GM23248 (cell line): Measurements from ENCODE around the gene ABL1. TPM values are rescaled to one million over a fixed set of nuclear protein-coding genes. Genes with fewer than 3 reads are reported as not detected.

ENCODE experiments used
- DNase-seq: peaks from one replicate; pipeline ENCODE4 v3.0.0-alpha.2; 2015
- H2AFZ ChIP-seq: fragments of 200-600 bp; sonication (generic); 2 replicates; pipeline ENCODE4 v1.6.1; 2016; ENCODE audit warnings: antibody characterized with exemption
- H3F3A ChIP-seq: fragments of 200-600 bp; sonication (generic); 2 replicates; pipeline ENCODE4 v1.6.1; 2016; ENCODE audit warnings: mild to moderate bottlenecking, antibody characterized with exemption, mixed run types; ENCODE audit not compliant: insufficient read depth
- H3K27ac ChIP-seq: fragments of 200-600 bp; sonication (generic); 2 replicates; pipeline ENCODE4 v1.5.1; 2016; ENCODE audit warnings: mild to moderate bottlenecking
- H3K27me3 ChIP-seq: fragments of 200-600 bp; sonication (generic); replicated peaks from 2 replicates; pipeline ENCODE4 v1.6.1; 2016; ENCODE audit warnings: mild to moderate bottlenecking; ENCODE audit not compliant: insufficient read depth
- H3K36me3 ChIP-seq: fragments of 200-600 bp; sonication (generic); 2 replicates; pipeline ENCODE4 v1.6.1; 2016; ENCODE audit warnings: low read depth, mild to moderate bottlenecking
- H3K4me1 ChIP-seq: fragments of 200-600 bp; sonication (generic); 2 replicates; pipeline ENCODE4 v1.6.1; 2016; ENCODE audit warnings: mild to moderate bottlenecking; ENCODE audit not compliant: insufficient read depth
- H3K4me2 ChIP-seq: fragments of 200-600 bp; sonication (generic); one replicate; pipeline ENCODE4 v1.6.1; 2016; ENCODE audit warnings: mild to moderate bottlenecking; ENCODE audit not compliant: unreplicated experiment
- H3K4me3 ChIP-seq: fragments of 200-600 bp; sonication (generic); 2 replicates; pipeline ENCODE4 v1.5.1; 2016; ENCODE audit warnings: mild to moderate bottlenecking
- H3K79me2 ChIP-seq: fragments of 200-600 bp; sonication (generic); 2 replicates; pipeline ENCODE4 v1.6.1; 2016; ENCODE audit warnings: mild to moderate bottlenecking; ENCODE audit not compliant: insufficient read depth
- H3K9ac ChIP-seq: fragments of 200-600 bp; sonication (generic); 2 replicates; pipeline ENCODE4 v1.6.1; 2016; ENCODE audit warnings: mild to moderate bottlenecking
- H3K9me2 ChIP-seq: fragments of 200-600 bp; sonication (generic); 2 replicates; pipeline ENCODE4 v1.6.1; 2016; ENCODE audit warnings: mixed run types, mild to moderate bottlenecking, moderate library complexity; ENCODE audit not compliant: insufficient read depth
- H3K9me3 ChIP-seq: fragments of 200-600 bp; sonication (generic); one replicate; pipeline ENCODE4 v1.6.1; 2017; ENCODE audit warnings: low read depth
- H4K20me1 ChIP-seq: fragments of 200-600 bp; sonication (generic); 2 replicates; pipeline ENCODE4 v1.6.0; 2016; ENCODE audit not compliant: insufficient read depth
- EZH2 ChIP-seq: fragments of 200-600 bp; sonication (generic); IDR thresholded peaks from 2 replicates; pipeline ENCODE4 v1.6.1; 2018; ENCODE audit warnings: antibody characterized with exemption, mild to moderate bottlenecking; ENCODE audit not compliant: insufficient read depth, poor library complexity, severe bottlenecking
- EZH2phosphoT487 ChIP-seq: fragments of 200-600 bp; sonication (generic); IDR thresholded peaks from 2 replicates; pipeline ENCODE4 v1.6.1; 2018; ENCODE audit warnings: antibody characterized with exemption, moderate library complexity, mild to moderate bottlenecking, low read depth; ENCODE audit not compliant: insufficient read depth
- WGBS, 2 experiments: methylation state at CpG; one replicate each; pipeline ENCODE4 v1.1.6; 2015 to 2017; ENCODE audit warnings: low lambda C conversion rate in 2 of 2, low coverage in 1 of 2; ENCODE audit errors: missing lambda C conversion rate in 2 of 2; 5-methylcytosine and 5-hydroxymethylcytosine counted together
- in situ Hi-C: fragments of 300-500 bp; cut with MboI; formaldehyde crosslinking; loops from 2 replicates; pipeline ENCODE4 v1.15.0; 2020
- polyA plus RNA-seq: library from polyadenylated mRNA; unstranded; fragments of >200 nt; fragmentation: Nextera tagmentation; extraction: Ambion mirVana; gene quantifications from 2 replicates; pipeline ENCODE4 v1.2.1, GENCODE V29; 2016
- total RNA-seq: library from RNA; depleted of rRNA; stranded (reverse); fragments of >200 nt; shearing (Covaris generic); gene quantifications from 2 replicates; pipeline ENCODE4 v1.2.3, GENCODE V29; 2014

The ABL1 gene
- total and polyA plus RNA-seq, 2 experiments from 2014 or later = 22.9 to 66.1 TPM

DNA sequence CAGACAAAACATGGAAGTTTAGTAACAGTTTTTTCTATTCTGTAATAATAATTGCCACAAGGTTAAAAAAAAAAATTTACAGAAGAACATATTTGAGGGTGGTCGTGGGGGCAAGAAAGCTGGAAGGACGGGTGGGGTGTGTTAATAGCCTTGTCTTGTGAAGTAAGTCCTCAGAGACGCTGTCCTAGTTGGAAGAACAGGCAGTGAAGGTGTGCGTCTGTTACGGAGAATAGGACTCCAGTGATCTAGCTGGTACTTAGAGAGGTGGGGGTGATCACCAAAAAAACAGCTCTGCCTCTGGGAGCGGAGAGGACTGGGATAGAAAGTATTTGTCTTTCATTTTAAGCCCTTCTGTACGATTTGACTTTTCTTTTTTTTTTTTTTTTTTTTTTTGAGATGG lies 17.7 kb downstream of the ABL1 start:
- Histone ChIP-seq H3K4me1 (peaks cover 28% of the 10 kb centered on the region), H3K27ac (peak overlapping the region; percentile 39), H4K20me1 (no peaks in the 10 kb centered on the region), H3K9me2 (no peaks in the 10 kb centered on the region), H3K27me3 (no peaks in the 10 kb centered on the region), H3K4me3 (no peak overlapping the region), H3F3A (peaks cover 72% of the 10 kb centered on the region), H3K79me2 (peaks cover 94% of the 10 kb centered on the region), H3K9ac (no peak overlapping the region), H3K9me3 (no peaks in the 10 kb centered on the region), H2AFZ (no peak overlapping the region), H3K4me2 (no peak overlapping the region), H3K36me3 (peaks cover 37% of the 10 kb centered on the region)
- TF ChIP-seq EZH2 (no peak), EZH2phosphoT487 (no peak)
- in situ Hi-C loops = no loop called here
- WGBS, 2 experiments = 54 to 58% methylated on average over 7 of the region's 7 CpGs
- no peak for DNase-seq

DNA sequence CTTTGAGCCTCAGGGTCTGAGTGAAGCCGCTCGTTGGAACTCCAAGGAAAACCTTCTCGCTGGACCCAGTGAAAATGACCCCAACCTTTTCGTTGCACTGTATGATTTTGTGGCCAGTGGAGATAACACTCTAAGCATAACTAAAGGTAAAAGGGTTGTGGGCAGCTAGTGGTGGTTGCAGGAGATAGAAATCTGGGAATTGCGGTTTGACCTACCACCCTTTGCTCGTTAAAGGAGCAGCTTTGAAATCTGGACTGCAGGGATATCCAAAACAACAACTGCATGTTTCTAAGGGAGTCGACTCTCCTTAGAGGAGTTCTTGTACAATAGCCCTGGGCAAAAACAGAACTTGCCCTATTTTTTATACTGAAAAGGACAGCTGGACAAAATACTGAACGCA lies 19.0 kb downstream of the ABL1 start:
- 81% methylated on average over 8 of the region's 8 CpGs for WGBS, 2 experiments
- Histone ChIP-seq H3K79me2 (peaks cover 96% of the 10 kb centered on the region), H3K9me3 (no peaks in the 10 kb centered on the region), H3K4me3 (no peak overlapping the region), H3K9ac (no peak overlapping the region), H3K27me3 (no peaks in the 10 kb centered on the region), H3K4me1 (peaks cover 28% of the 10 kb centered on the region), H2AFZ (no peak overlapping the region), H4K20me1 (no peaks in the 10 kb centered on the region), H3K36me3 (peaks cover 37% of the 10 kb centered on the region), H3K27ac (no peak overlapping the region), H3F3A (peaks cover 70% of the 10 kb centered on the region), H3K4me2 (no peak overlapping the region), H3K9me2 (no peaks in the 10 kb centered on the region)
- no peak for TF ChIP-seq EZH2
- TF ChIP-seq EZH2phosphoT487 = no peak
- no peak for DNase-seq
- in situ Hi-C loops = no loop called here

DNA sequence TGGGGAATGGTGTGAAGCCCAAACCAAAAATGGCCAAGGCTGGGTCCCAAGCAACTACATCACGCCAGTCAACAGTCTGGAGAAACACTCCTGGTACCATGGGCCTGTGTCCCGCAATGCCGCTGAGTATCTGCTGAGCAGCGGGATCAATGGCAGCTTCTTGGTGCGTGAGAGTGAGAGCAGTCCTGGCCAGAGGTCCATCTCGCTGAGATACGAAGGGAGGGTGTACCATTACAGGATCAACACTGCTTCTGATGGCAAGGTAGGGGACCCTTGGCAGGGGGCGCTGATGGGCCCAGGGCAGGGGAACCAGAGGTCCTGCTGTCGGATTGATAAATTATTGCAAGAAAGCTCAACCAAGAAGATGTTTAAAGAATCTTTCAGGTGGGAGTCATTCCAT lies 19.8 kb downstream of the ABL1 start:
- Histone ChIP-seq H3K9me3 (no peaks in the 10 kb centered on the region), H3K9me2 (no peaks in the 10 kb centered on the region), H2AFZ (no peak overlapping the region), H3K4me3 (no peak overlapping the region), H3K4me1 (peaks cover 29% of the 10 kb centered on the region), H3K9ac (no peak overlapping the region), H4K20me1 (no peaks in the 10 kb centered on the region), H3K27me3 (no peaks in the 10 kb centered on the region), H3K27ac (no peak overlapping the region), H3K79me2 (peaks cover 96% of the 10 kb centered on the region), H3K4me2 (no peak overlapping the region), H3K36me3 (peaks cover 37% of the 10 kb centered on the region), H3F3A (peaks cover 68% of the 10 kb centered on the region)
- 87 to 91% methylated on average over 9 of the region's 9 CpGs for WGBS, 2 experiments
- DNase-seq = no peak
- TF ChIP-seq EZH2phosphoT487 = no peak
- TF ChIP-seq EZH2 = no peak
- in situ Hi-C loops = no loop called here

DNA sequence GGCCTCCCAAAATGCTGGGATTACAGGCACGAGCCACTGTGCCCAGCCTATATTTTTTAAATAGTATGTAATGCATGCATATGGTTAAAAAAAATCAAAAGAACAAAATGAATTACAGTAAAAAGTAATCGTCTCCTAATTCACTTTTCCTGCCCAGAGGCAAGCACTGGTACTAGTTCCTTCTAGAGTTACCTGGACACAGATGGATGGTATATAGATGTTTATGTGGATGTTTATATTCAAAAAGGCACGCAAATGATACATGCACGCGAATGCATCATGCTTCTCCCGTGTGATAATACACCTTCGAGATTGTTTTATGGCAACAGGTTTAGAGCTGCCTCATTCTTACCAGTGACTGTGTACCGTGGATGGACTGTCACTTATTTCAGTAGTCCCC lies 21.4 kb downstream of the ABL1 start:
- DNase-seq = no peak
- in situ Hi-C loops = no loop called here
- H3K4me3 ChIP-seq = no peak overlapping the region
- no peak overlapping the region for H3K4me2 ChIP-seq
- no peaks in the 10 kb centered on the region for H3K9me2 ChIP-seq
- no peaks in the 10 kb centered on the region for H3K9me3 ChIP-seq
- H2AFZ ChIP-seq = no peak overlapping the region
- H3K79me2 ChIP-seq = peaks cover 92% of the 10 kb centered on the region
- no peak overlapping the region for H3K9ac ChIP-seq
- peak overlapping the region; percentile 92 for H3K27ac ChIP-seq
- no peaks in the 10 kb centered on the region for H3K27me3 ChIP-seq
- peaks cover 37% of the 10 kb centered on the region for H3K36me3 ChIP-seq
- H3F3A ChIP-seq = peaks cover 67% of the 10 kb centered on the region
- TF ChIP-seq EZH2phosphoT487 (no peak), EZH2 (no peak)
- 84% methylated on average over 8 of the region's 8 CpGs for WGBS, 2 experiments
- H3K4me1 ChIP-seq = peaks cover 44% of the 10 kb centered on the region
- no peaks in the 10 kb centered on the region for H4K20me1 ChIP-seq
